GM12801 (cell line): Measurements from ENCODE around the gene TINAGL1.

Experiments used
- TF ChIP-seq, protein P1 (sequence below): IDR thresholded peaks from one replicate; pipeline ENCODE4 v1.5.1; 2011; ENCODE audit warnings: control low read depth; ENCODE audit not compliant: insufficient read length; ENCODE audit errors: extremely low read depth

TINAGL1 gene

DNA sequence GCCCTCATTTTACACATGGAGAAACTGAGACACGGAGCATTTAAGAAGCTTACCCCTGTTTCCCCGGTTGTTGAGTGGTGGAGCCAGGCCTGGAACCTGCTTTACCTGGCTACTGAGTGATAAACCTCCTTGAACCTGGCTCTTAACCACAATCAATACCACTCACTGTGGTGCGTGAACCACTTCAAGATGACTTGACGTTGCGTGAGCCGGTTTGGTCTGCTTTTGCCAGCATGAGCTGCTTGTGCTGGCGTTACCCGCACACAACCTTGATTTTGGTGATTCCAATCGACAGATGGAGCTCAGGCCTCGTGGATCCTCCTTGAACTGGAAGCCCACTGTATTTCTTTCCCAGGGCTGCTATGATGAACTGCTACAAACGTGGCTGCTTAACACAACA lies 6.1 kb upstream of the TINAGL1 start:
- TF ChIP-seq, protein P1, sequence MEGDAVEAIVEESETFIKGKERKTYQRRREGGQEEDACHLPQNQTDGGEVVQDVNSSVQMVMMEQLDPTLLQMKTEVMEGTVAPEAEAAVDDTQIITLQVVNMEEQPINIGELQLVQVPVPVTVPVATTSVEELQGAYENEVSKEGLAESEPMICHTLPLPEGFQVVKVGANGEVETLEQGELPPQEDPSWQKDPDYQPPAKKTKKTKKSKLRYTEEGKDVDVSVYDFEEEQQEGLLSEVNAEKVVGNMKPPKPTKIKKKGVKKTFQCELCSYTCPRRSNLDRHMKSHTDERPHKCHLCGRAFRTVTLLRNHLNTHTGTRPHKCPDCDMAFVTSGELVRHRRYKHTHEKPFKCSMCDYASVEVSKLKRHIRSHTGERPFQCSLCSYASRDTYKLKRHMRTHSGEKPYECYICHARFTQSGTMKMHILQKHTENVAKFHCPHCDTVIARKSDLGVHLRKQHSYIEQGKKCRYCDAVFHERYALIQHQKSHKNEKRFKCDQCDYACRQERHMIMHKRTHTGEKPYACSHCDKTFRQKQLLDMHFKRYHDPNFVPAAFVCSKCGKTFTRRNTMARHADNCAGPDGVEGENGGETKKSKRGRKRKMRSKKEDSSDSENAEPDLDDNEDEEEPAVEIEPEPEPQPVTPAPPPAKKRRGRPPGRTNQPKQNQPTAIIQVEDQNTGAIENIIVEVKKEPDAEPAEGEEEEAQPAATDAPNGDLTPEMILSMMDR, result no peak

DNA sequence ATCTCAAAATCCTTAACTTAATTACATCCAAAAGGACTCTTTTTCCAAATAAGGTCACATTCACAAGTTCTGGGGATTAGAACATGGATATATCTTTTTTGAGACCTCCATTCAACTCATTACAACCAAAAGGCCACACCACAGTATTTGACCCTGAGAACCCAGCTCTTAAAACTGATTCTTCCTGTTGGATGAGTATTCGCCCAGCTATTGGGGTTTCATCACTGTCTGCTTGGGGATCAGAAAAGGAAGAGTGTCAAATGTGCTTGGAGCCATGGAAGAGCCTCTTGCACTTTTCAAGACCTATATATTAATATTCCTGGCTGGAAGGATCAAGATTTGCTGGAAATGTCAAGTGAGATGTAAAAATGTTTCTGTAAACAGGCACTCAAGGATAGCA lies 5.4 kb upstream of the TINAGL1 start:
- TF ChIP-seq, protein P1, result no peak

DNA sequence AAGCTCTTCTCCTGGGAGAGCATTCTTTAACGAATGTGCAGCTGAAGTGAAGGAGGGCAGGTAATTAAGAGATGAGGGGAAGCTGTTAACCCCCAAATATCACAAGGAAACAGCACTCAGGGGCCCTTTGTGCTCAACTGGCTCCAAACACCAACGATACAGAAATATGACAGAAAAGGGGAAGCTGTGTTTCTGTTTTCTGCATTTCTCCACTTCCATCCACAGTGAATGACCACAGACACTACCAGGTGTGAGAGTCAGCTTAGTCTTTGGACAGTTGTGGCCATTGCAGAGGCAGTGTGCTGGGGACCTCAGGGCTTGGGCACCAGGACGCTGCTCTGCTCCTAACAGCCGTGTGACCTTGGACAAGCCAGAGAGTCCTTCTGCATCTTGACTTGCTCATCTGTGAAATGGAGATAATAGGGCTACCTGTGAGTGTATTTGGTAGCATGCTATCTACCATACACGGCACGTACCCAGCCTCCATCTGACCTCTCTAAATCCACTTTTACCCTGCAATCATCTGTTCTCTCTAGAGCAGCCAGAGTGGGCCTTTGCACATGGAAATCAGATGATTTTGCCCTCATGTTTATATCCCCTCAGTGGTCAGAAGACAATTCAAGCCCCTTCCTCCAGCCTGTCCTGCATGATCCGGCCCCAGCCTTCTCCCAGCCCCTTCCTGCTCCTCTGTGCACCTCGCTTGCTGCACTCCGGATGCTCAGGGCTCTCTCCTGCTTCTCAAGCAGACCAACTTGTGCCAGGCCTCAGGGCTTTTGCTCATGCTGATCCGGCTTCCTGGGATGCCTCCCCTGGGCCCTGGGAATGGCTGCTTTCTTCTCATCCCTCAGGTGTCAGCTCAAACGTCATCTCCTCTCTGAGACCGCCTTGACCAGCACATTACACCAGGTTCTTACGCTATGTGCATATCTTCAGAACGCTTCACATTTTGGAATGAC lies 4.7 kb upstream of the TINAGL1 start:
- TF ChIP-seq, protein P1, result no peak

DNA sequence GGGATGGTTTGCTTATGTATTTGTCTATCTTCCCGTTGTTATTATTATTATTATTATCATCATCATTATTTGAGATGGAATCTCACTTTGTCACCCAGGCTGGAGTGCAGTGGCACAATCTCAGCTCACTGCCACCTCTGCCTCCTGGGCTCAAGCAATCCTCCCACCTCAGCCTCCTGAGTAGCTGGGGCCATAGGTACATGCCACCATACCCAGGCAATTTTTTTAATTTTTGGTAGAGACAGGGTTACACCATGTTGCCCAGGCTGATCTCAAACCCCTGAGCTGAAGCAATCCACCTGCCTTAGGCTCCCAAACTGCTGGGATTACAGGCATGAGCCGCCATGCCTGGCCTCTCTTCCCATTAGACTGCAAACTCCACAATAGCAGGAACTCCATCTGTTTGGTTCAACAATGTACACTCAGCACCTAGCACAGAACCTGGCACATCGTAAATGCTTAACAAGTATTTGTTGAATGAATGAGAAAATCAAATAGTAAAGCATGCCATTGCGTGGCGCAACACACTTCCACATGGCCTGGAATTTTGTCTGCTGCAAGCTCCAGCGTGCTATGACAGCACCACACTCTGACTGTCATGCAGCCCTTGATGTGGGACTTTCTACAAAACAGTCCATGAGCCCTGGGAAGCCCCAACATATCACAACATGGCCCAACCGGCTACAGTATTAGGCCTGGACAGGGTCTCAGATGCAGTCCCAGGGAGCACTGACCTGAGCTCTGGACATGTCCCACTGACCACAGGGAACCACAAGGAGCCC lies 3.8 kb upstream of the TINAGL1 start:
- TF ChIP-seq, protein P1, result no peak

DNA sequence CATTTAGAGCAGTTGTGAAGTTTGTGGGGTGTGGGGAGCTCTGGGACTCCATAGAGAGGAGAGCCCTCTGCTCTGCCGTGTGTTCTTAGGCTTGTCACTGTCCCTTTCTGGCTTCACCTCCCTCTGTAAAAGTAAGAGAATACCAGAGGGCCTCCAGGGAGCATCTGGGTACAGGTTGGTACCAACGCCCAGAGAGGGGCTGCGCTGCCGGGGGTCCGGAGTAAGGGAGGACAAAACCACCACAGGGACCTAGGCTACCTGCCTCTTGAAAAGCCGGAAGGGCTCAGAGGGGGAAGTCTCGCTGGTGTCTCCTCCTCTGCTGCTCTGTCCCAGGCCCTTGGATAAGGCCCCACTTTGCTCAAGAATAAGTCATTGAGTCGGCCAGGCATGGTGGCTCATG lies 3.1 kb upstream of the TINAGL1 start:
- TF ChIP-seq, protein P1, result no peak

DNA sequence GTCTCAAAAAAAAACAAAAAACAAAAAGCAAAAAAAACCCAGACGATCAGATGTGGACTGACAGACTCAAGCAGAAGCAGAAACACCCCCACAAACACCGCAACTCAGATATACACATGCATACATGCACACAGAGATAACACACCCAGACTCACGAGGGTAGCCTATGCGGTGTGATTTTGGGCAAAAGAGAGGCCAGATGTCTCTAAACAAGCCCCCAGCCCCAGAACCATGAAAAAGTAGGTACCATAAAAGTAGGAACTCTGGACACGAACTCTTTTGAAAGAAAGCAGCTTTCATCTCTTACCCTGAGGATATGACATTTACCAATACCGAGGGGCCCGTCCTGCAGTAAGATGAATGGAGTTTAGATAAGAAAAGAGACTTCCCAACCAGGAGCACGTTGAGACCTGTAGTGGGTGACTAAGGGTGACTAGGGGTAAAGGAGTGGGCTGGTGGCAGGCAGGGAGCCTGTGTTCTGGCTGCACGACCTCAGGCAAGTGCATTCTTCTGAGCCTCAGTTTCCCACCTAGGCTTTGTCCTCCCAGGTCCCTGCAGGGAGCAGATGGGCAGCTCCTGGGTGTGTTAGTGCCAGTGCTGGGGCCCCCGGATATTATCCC lies 1.5 kb upstream of the TINAGL1 start:
- TF ChIP-seq, protein P1, result no peak

DNA sequence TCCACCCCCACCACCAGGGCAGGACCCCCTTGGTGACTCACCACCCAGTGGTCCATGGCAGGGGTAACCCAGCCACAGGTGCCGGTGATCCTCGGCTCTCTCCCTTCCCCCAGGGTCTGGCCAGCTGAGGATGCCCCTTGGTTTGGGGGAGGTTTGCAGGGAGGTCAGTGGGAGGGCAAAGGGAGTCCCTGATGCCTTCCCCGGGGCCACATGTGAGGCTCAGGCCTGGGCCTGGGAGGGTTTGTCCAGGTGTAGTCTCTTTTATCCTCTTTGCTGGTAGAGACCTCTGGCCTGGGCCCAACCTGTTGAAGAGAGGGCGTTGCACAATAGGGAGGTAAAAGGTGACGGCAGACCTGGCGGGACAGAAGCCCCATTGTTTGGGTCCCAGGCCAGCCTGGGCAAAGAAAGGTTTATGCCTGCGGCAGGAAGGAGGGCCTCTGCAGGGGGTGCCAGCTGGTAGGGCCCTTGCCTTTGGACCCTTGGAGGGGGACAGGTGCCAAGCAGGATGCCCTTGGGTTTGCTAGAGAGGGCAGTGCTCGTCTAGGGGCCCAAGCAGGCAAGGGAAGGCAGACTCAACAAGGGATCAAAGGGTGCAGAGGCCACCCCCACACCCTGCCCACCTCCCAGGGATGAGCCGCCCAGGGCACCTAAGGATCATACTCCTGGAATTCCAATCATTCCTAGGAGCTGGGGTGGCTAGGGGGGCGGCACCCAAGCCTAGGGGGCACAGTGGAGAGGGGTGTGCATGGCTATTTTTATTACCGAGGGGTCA lies 760 bp upstream of the TINAGL1 start:
- TF ChIP-seq, protein P1, result no peak
